NCI-H2081 treated with DMSO at 0.1 percent for 48 hours (cell line): Measurements from ENCODE around the gene TSC22D3.

Experiments
- DNase-seq: peaks from one replicate; lab custom pipeline; 2025; lab: John Stamatoyannopoulos, UW

TSC22D3 gene

DNA sequence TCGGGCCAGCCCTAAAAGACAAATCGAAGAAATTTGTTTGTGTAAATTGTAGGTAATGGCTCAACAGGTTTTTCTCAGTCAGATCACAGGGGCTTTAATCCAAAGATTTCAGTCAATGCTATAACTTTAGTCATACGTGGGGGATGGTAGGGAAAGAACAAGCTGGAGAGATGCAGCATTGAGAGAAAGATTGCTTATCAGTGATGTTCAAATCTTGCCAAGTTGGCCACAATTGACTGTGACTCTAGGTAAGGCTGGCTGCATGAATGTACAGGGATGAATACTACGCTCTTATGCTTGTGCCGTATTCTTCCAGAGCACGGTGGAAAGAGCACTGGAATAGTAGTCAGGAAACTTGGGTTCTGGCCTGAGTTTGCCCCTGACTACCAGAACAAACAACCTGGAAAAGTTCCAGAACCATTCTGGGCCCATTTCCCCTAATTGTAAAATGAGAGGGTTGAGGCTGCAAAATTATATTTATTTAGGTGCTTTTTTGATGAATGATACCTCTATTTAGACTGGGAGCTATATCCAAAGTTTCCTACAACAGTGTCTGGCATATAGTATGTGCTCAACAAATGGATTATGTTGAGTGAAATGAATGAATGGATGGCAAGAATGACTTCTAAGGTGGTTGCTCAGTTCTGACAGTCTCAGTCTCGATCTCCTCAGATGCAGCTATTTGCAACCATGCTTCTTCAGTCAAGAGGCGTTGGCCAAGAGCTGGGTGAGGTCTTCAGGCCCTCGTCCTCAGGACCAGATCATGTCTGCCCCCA, 44.4 kb downstream of the TSC22D3 start:
- DNase-seq = no peak

DNA sequence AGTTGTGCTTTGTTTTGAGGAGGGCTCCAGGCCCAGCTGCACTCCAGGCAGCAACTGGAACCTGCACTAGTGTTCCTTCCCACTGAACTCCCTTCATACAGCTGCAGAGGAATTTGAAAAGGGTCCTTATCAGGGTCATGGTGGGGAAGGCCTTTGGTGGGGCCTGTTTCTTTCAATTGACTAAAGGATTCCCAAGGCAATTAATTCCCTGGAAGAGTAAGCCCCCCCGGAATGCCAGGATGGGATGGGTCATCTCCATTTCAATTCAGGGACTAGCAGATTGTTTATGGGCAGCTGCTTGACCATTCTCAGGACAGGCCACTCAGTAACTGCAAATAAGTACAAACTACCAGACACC, 45.3 kb downstream of the TSC22D3 start:
- DNase-seq = no peak

DNA sequence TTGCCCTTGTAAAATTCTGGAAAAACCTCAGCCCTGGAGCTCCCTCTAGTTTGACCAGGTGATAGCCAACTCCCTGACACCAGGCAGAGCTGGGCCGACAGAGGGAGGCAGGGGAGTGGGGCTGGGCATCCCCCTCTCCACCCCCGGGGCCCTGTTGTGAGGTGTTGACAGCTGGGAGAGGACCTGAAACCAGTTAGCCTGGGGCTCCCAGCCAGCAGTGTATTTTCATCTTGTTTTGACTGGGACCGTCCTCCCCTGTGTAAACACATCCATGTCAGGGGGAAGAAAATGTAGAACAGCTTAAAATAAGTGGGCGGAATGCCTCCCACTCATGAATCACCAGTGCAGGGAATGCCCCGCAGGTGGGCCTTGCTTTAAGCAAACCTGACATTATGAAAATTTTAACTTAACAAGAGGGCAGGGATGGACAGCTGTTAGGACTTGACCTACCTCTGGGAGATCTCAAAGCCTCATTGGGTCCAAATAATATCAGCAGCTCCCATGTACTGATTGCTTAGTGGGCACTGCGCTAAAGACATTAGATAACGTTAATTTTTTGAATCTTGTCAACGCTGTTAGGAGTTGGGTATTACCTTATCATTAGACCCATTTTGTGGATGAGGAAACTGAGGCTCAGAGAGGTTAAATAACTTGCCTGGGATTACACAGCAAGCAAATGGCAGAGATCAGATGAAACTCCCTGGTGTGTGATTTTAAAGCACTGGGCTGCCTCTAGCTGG, 45.9 kb downstream of the TSC22D3 start:
- DNase-seq = peak; percentile 46

DNA sequence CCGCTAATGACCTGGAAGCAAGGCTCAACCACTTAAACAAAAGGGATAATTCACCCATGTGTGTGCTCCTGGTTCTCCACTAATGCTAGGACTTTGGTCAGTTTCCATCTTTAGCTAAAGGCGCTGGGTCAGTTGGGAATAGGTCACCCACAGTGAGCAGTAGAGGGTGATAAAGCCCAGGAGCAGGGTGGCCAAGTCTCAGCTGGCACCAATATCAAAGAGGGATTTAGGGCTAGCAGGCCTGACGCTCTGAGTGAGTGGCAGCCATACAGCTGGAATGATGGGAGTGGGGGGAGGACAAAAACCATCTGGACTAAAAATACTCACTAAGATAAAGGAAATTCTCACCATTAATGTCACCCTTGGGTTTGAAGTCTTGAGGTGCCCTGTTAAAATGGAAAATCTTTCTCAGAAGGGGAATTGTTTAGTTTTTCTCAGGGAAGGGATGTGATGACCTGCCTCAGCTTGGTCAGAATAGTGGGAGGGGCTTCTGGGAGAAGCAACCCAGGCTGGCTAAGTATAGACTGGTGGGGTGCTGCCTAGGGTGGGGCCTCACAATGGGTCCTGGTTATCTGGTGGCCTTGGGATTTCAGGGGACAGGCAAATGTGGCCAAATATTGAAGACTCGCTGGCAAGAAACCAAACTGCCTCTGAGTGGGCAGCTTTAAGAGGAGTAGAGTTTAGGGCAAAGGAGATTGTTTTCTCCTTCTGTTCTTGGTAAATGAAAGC, 47.1 kb downstream of the TSC22D3 start:
- DNase-seq = no peak

DNA sequence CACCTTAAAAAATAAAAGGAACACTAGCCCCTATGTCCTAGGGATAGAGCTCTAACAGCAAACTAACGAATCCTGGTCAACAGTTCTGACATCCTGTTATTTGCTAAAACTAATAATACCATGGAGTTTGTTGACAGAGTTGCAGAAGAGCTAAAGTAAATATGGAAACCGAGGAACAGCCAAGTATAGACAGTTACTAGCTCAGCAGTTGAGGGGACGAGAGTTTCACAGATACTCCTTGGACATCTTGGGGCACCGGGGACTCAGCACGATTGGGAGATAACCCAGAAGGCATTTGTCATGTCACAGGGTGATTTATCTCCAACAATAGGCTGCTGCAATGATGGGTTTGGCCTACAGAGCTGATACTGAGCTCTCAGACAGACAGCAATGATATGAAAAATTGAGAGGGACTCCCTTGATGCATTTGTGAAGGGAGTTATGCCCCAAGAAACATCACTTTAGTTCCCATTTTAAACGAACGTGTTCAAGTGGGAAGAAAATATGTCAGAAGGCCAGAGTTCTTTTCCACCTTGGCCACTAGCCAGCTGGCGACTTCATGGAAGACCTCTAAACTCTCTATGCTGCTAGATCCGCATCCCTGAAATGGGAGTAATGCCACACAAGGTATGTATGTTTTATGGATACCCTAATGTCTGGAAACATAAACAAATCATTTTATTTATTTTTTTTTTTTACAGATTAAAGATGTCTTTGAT, 48.6 kb downstream of the TSC22D3 start:
- DNase-seq = no peak

DNA sequence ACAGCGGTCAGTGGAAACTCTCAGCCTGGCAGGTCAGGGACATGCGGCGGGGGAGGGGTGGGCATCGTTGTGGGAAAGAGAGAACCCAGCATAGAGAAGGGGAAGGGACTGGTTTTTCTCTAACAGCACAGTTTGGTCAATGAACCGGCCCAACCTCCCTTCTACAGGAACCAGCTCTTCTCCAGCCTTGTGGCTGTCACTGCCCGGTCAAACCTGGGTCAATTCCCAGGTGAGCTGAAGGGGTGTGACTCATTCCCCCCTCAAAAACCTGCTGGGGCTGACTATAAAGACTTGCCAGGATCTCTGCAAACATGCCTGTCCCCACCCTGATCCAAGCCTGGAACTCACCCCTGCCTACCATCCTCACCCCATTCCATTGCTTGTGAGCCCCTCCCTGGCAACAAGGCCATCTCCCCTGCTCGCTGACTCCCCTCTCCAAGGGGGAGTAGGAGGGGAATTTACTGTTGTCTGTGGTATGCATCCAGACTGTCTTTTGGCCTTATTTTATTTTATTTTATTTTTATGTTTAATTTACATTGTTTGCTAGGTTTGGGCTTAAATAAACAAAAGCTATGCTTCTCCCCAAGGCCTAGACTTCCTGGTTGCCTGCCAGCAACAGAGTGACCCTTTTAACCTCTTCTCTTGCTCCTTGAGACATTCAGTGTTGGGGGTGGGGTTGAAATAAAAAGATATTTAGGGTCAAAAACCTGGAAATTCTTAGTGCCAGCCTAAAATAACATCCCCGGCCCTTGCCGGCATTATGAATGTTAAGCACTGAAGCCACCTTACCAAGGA, 49.6 kb downstream of the TSC22D3 start:
- no peak for DNase-seq

DNA sequence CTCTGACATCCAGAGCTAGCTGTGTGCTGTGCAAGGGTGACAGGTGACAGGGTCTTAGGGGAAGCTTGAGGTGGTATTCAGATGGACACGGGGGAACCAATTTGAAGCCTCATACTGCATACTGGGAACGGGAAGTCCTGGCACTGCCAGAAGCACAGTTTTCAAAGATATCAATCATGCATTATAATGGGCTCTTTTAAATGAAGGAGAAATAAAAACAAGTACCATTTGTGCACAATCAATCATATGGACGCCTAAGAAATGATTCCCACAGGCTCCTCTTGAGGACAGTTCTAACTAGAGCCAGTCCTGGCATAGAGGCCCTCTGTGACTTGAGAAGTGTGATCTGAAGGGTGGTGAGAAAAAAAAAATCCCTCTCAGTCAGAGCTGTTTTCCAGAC, 50.9 kb downstream of the TSC22D3 start:
- no peak for DNase-seq

DNA sequence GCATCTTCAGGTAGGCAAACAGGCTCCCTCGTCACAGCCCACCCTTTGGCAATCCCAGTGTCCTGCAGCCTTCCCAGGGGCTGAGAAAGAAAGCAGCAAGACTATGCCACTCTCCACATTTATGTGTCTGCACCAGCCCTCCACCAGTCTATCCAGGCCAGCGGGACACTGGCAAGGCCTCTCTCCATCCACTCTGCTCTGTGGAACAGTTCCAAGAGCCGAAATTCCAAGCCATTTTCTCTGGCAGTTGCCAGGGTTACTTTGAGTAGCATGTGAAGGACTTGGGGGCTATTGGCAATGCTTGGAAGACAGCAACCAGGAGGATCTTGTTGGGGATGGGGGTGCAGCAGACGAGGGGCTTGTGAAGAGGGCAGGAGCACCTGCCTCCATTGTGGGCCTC, 52.1 kb downstream of the TSC22D3 start:
- DNase-seq = no peak

DNA sequence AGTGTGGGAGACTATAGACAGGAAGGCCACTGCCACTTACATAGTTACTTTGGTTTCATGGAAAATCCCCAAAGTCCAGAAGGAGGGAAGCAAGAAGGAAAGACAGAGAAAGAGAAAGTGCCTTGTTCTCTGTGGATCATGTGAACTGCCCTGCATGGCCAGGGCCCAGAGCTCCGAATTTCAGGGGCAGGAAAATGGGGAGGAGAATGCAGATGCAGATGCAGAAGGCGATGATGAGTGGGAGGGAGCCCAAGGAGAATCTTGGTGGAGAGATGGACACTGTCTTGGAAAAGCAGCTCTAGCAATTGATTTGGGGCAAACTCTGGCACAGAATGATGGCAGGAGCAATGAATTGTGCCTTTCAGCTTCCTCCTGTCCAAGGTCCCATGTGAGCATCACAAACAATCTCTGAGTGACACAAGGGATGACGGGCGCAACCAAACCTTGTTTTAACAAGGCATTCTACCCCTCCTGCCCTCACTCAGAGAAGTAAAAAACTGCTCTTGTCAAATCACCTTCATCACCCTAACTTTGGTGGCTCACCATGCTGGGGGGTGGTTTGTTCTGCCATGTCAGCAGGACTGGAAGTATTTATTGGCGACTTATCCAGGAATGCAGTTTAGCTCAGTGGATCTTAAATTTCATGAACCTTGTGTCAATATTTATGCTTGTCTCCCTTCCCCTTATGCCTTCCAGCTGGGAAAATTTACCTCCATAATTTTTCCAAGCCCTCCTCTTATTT, 53.5 kb downstream of the TSC22D3 start:
- DNase-seq = no peak

DNA sequence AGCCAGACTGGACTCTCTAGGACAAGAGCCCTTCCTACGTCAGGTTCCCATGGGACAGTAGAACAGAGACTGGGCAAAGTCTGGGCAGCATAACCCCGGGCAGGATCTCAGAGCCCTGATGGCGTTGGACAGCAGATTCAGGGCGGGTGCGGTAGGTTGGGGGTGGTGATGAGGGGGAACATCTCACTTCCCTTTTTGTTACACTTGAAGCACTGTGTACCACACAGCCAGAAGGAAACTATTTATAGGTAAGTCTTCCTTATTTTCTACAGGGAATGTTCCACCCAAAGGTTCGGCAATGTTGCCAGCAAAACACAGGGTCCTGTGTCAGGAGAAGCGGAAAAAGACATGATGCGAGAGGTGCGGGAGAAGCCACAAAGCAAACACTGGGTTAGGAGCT, 54.3 kb downstream of the TSC22D3 start:
- DNase-seq = no peak

DNA sequence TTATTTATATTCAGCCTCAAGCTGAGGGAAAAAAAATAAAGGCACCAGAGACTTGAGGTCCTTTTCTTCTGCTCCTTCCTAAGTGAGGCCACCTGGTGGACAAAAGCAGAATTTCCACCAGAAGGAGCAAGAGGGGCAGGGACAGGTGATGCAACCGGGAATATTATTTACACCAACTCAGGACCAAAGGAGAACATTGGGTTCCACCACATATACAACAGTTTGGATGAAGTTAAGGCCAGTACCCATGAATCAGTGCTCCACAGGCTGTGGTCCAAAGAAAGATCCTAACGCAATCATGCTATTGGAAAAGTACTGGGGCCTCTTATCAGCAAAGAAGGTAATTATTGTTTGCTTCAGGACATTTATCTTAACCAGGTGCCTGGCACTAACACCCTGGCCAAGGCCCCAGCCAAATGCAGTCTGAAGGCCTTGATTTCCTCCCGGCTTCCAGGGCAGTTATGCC, 57.4 kb downstream of the TSC22D3 start:
- DNase-seq = peak; percentile 23

DNA sequence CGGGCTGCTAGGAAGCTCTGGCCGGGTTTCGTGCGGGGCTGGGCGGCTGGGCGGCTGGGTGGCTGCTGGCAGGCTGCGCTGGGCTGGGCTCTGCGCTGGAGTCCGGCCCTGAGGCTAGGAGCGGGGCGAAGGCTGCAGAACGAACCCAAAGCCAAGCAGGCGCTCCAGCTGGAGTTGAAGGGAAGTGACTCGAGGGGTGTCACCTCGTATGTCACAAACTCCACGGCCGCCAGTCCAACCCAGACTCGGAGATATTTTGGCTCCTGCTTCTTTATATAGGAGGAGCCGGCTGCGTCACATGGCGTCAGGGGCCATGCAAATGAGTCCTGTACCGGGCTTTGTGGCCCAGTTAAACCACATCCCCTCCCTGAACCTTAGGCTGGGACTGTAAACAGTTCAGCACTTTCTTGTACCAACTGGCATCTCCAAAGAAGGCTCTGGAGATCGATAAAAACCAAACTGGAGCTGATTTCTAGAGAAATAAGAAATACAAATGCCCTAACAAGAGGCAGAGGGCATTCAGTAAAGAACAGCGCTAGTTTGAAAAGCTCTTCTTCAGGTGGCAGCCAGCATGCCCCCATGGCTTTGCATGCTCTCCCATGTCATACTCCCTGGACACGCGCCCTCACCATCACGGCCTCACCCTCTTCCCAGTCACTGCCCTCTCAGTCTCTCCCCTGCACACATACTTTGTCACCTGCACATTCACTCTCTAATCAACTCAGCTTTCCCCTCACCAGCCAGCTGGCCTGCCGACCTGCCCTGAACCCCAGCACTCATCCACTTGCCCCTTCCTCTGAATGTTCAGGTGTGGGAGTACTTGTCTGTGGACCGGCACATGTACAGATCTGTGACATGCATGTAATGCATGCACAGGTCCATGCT, 58.5 kb downstream of the TSC22D3 start:
- DNase-seq = no peak

DNA sequence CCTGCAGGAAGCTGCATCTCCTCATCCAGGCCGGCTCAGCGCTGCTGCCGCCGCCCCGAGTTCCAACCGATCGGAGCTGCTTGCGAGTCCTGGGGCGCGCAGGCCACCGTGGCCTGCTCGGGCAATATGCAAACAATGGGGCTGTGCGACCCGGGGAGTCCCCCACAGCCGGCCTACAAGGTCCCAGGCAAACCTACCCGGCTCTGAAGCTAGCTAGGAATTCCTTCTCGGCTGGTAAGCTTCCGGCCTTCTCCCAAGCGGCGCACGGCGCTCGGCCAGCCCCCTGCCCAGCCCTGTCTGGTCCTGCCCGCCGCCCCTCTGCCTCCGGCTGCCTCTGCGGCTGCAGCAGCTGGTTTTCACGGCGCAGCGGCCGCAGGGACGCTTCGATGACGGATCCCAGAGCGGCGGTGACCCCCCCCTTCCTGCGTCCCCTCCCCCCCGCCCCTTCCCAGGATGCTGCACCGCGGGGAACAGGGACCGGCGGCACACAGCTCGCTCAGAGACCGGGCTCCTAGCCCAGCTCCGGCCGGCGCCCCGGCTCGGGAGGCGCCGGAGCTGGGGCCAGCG, 59.4 kb downstream of the TSC22D3 start:
- no peak for DNase-seq

DNA sequence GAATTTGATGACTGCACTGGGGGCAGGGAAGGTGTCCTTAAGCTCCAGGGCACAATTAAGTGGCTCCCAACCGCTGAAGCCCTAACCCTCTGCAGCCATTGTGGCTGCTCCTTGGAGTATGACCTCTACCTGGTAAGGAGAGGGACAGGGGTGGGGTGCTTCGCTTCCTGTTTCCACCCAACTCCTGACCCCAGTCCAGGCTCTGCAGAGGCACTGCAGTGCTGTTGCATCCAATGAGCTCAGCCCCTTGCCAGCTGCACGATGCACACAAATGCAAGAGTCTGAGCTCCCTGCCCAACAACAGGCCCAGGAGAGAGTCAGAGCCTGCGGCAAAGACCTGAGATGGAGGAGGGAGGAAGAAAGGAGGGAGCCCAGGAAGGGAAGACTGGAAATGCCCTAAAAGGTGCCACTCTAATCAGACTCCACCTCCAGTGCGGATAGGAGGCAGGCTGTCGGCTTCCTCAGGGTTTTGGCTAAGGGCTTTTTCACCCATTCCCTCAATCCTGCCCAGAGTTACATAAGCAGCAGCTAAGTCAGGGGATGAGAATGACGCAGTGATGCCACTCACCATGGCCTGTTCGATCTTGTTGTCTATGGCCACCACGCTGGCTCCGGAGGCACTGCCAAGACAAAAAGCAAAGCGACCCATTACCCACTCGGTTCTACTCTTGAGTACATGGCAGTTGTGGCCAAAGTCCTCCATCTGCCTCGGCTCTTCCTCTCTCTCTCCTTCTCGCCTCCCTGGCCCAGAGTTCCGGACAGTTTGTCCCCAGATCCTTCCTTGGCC, 60.1 kb downstream of the TSC22D3 start:
- no peak for DNase-seq

DNA sequence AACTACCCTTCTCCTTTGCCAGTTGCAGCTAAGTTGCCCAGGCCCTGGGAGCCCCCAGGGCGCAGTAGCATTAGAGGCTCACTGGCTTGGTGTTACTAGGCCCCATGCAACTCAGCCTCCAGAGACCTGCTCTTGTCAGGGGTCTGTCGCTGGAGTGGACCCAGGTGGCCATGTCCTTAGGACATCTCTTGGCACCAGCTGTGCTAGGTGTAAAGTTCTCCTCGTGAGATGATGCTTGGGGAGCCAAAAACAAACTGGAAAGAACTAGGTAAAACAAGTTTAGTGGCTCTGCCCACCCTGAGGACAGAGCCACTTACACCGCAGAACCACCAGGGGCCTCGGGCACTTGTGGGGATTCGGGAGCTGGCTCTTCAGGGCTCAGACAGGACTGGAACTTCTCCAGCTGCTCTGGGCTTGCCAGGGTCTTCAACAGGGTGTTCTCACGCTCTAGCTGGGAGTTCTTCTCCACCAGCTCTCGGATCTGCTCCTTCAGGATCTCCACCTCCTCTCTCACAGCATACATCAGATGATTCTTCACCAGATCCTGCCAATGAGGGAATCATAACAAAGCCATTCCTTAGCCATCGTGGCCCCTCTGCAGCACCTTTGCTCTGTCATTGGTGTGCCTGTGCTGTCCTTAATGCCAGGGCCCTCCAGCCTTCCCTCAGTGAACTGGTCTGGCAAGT, 61.2 kb downstream of the TSC22D3 start:
- DNase-seq = no peak

DNA sequence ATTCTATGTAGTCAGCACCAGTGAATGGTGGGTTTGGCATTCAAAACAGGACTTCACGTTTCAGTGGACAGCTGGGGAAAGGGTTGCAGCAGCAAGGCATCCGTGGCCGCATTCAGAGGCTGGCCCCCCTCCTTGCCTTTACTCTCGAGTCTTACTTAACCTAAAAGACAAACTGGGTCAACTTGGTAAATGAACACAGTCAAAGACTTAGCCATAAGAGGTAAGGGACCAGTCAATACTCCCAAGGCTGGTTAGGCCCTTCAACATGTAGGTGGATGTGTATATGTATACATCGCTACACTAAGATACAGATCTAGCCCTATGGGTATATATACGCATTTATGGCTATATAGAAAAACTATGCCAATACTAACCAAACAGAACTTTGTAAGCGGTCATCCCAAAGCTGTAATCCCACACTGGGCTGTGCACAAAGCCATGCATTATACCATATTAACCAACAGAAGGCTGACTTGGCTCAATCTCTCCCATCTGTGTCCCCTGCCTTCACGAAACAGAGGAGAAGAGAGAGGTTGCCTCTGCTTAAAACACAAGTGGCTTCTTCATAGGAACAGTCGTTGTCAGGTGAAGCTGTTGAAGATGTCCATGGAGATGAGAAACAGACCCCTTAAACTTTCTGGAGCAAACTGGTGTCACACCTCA, 61.9 kb downstream of the TSC22D3 start:
- no peak for DNase-seq

DNA sequence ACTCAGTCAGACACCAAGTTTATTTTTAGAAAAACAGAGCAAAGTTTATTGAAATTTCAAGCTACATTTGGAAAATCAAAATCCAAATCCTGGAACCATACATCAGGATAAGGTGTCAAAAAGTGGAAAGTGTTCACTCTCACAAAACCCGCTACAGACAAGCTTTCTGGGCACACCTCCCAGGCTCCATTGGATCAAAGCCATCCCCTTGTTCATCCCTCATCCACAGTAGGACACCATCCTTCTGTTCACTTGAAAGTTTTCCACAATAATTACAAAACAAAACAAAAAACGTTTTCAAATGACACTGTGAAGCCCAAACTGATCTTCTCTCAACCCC, 62.4 kb downstream of the TSC22D3 start:
- DNase-seq = no peak
